Sigmoid colon (tissue), 7 donors: ENCODE measurements around the gene ANKLE1. TPM values are rescaled to one million over a fixed set of nuclear protein-coding genes. Genes with fewer than 3 reads are reported as not detected.
A peak's percentile ranks its signal among the peaks of the same experiment; 100 is the strongest.

Experiments used
- DNase-seq: peaks from one replicate; pipeline ENCODE4 v3.0.0-alpha.2; 2019
- H3K27ac ChIP-seq, 4 donors: fragments of 200-600 bp; sonication (generic); one replicate each; pipeline ENCODE4 v1.5.1; 2016 to 2019; ENCODE audit warnings: mild to moderate bottlenecking in 1 of 4
- H3K27me3 ChIP-seq, 3 donors: fragments of 200-600 bp; sonication (generic); one replicate each; pipeline ENCODE4 v1.5.1; 2019; ENCODE audit warnings: mild to moderate bottlenecking in 1 of 3
- H3K36me3 ChIP-seq, 4 donors: fragments of 200-600 bp; sonication (generic); one replicate each; pipeline ENCODE4 v1.5.1; 2016 to 2019
- H3K4me1 ChIP-seq, 4 donors: fragments of 200-600 bp; sonication (generic); one replicate each; pipeline ENCODE4 v1.5.1; 2017 to 2019
- H3K4me3 ChIP-seq, 4 donors: fragments of 200-600 bp; sonication (generic); one replicate each; pipeline ENCODE4 v1.5.1; 2017 to 2019; ENCODE audit warnings: mild to moderate bottlenecking in 2 of 4, moderate library complexity in 1 of 4
- H3K9me3 ChIP-seq, 4 donors: fragments of 200-600 bp in 3 of 4; sonication (generic) in 3 of 4; one replicate each; pipeline versions ENCODE4 v1.5.1 to v1.6.1; 2013 to 2019
- CTCF ChIP-seq, 4 experiments: fragments of 450-650 bp in 3 of 4; fragments of 200-600 bp in 1 of 4; IDR thresholded peaks; one replicate each; pipeline ENCODE4 v1.5.1; 2016 to 2019; ENCODE audit warnings: antibody characterized with exemption in 4 of 4, mild to moderate bottlenecking in 3 of 4, moderate library complexity in 2 of 4
- EP300 ChIP-seq, 4 donors: sonication (generic); formaldehyde crosslinking; IDR thresholded peaks; one replicate each; pipeline ENCODE4 v1.6.1; 2017; ENCODE audit warnings: antibody characterized with exemption in 4 of 4
- POLR2A ChIP-seq, 2 donors: fragments of 450-650 bp; IDR thresholded peaks; one replicate each; pipeline ENCODE4 v1.6.1; 2016; ENCODE audit warnings: antibody characterized with exemption in 2 of 2, mild to moderate bottlenecking in 2 of 2, moderate library complexity in 2 of 2
- POLR2AphosphoS5 ChIP-seq, 4 donors: sonication (generic); formaldehyde crosslinking; IDR thresholded peaks; one replicate each; pipeline ENCODE4 v1.6.1; 2017; ENCODE audit warnings: antibody characterized with exemption in 4 of 4
- WGBS, 2 donors: extraction: QIAGEN DNeasy Blood & Tissue Kit; methylation state at CpG; one replicate each; pipeline ENCODE4 v1.1.7; 2013; 5-methylcytosine and 5-hydroxymethylcytosine counted together
- intact Hi-C: fragments of 100-400 bp; cut with DNase I; formaldehyde crosslinking; loops from one replicate; pipeline ENCODE4 v1.15.1; 2023
- polyA plus RNA-seq, 3 donors: library from polyadenylated mRNA; stranded (reverse); fragments of 200-250 nt; gene quantifications; one replicate each; pipeline ENCODE4 v1.2.3, GENCODE V29; 2013
- total RNA-seq, 4 donors: library from RNA; depleted of rRNA; stranded (reverse); fragments of >200 nt; gene quantifications; one replicate each; pipeline ENCODE4 v1.1.0, GENCODE V29; 2016
- donor health status: healthy with polysubstance abuse.
- donor health status: Bipolar disorder and iron deficiency.
- donor health status: healthy.

Gene ANKLE1
- total and polyA plus RNA-seq, 7 donors, result 0.49 to 1.3 (median 0.71) TPM; not detected in 2

DNA sequence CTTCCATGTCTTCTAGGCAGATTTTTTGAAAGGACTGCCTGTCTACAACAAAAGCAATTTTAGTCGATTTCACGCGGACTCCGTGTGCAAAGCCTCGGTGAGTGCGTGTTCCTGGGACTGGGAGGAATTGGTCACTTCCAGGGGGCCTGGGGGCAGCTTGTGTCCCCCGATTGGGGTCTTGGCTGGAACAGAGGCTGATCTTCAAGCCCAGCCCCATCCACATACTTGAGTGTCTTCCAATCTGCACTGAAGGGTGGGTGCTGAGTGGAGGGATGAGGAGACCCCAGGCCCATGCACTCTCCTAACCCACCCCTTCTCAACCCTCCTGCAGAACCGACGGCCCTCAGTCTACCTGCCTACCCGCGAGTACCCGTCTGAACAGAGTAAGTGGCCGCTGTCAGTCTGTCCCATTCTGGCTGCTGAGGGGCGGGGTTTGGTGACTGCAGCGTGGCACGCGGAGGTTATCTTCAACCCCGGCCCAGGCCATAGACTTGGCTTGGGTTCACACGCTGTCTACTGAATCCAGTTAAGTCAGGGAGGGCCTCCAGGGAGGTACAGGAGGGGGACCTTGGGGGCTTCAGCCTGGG is 32.4 kb downstream of the ANKLE1 start:
- intact Hi-C loops, result no loop called here
- H3K9me3 ChIP-seq, result no peaks in the 10 kb centered on the region
- no peak overlapping the region for H3K27ac ChIP-seq
- WGBS, 2 donors, result 91 to 96% methylated on average over 19 of the region's 19 CpGs
- peaks cover 0 to 30% (median 25%) of the 10 kb centered on the region in 4 donors for H3K4me1 ChIP-seq
- no peak for TF ChIP-seq CTCF (IDR thresholded peaks at IDR 0.05)
- TF ChIP-seq POLR2A (IDR thresholded peaks at IDR 0.05), result no peak
- TF ChIP-seq EP300 (IDR thresholded peaks at IDR 0.05), result no peak
- TF ChIP-seq POLR2AphosphoS5 (IDR thresholded peaks at IDR 0.05), result no peak
- H3K27me3 ChIP-seq, result no peaks in the 10 kb centered on the region
- H3K4me3 ChIP-seq, result no peak overlapping the region
- peaks cover 8 to 60% (median 23%) of the 10 kb centered on the region in 4 donors for H3K36me3 ChIP-seq
- peak; percentile 56 for DNase-seq

GRCh38 chr19:17318966-17319365 is 37.3 kb downstream of the ANKLE1 start:
- WGBS, 2 donors, result 72 to 73% methylated on average over 6 of the region's 6 CpGs
- intact Hi-C loops, result no loop called here
- Histone ChIP-seq H3K36me3 (peaks cover 17 to 81% (median 39%) of the 10 kb centered on the region in 4 donors), H3K27ac (no peak overlapping the region), H3K4me1 (peaks cover 0 to 5% (median 0%) of the 10 kb centered on the region in 4 donors), H3K27me3 (peaks cover 0 to 5% (median 0%) of the 10 kb centered on the region in 3 donors), H3K4me3 (no peak overlapping the region), H3K9me3 (no peaks in the 10 kb centered on the region)
- no peak for DNase-seq
- no peak for TF ChIP-seq CTCF (IDR thresholded peaks at IDR 0.05)
- TF ChIP-seq POLR2AphosphoS5 (IDR thresholded peaks at IDR 0.05), result no peak
- no peak for TF ChIP-seq EP300 (IDR thresholded peaks at IDR 0.05)
- TF ChIP-seq POLR2A (IDR thresholded peaks at IDR 0.05), result no peak

- Histone ChIP-seq H3K4me3 (no peak overlapping the region), H3K27me3 (peaks cover 0 to 5% (median 0%) of the 10 kb centered on the region in 3 donors), H3K36me3 (peaks cover 11 to 74% (median 33%) of the 10 kb centered on the region in 4 donors), H3K4me1 (peaks cover 0 to 5% (median 0%) of the 10 kb centered on the region in 4 donors), H3K27ac (no peak overlapping the region), H3K9me3 (no peaks in the 10 kb centered on the region)
- intact Hi-C loops, result no loop called here
- TF ChIP-seq POLR2AphosphoS5 (IDR thresholded peaks at IDR 0.05) (no peak), EP300 (IDR thresholded peaks at IDR 0.05) (no peak), POLR2A (IDR thresholded peaks at IDR 0.05) (no peak), CTCF (IDR thresholded peaks at IDR 0.05) (no peak)
- DNase-seq, result no peak
- WGBS, 2 donors, result 90 to 93% methylated on average over 40 of the region's 40 CpGs
Observed at GRCh38 chr19:17319473-17320238, 38.0 kb downstream of the ANKLE1 start.

DNA sequence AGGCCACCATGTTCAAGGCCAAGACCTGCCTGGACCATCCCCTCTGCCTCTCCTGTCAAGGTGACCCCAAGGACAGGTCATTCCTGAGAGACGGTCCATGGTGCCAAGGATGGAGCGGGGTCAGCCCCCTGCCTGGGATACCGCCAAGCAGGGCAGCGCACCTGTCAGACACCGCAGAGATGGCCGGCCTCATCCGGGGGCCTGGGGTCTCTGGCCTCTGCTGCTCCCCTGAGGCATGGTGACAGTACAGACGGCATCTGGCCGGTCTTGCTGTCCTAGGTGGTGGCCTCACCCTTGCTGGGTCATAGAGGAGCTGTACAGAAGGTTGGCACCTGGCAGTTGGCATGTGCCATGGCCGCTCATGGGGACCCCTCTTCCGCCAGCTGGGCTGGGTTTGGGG is 38.7 kb downstream of the ANKLE1 start:
- Histone ChIP-seq H3K4me3 (no peak overlapping the region), H3K27me3 (peaks cover 0 to 5% (median 0%) of the 10 kb centered on the region in 3 donors), H3K4me1 (peaks cover 0 to 5% (median 0%) of the 10 kb centered on the region in 4 donors), H3K9me3 (no peaks in the 10 kb centered on the region), H3K27ac (no peak overlapping the region), H3K36me3 (peaks cover 9 to 69% (median 30%) of the 10 kb centered on the region in 4 donors)
- TF ChIP-seq POLR2AphosphoS5 (IDR thresholded peaks at IDR 0.05) (no peak), POLR2A (IDR thresholded peaks at IDR 0.05) (no peak), CTCF (IDR thresholded peaks at IDR 0.05) (no peak), EP300 (IDR thresholded peaks at IDR 0.05) (no peak)
- WGBS, 2 donors, result 83 to 93% methylated on average over 11 of the region's 11 CpGs
- DNase-seq, result no peak
- intact Hi-C loops, result no loop called here
